SK-N-SH (cell line): ENCODE measurements around the gene ARAF. TPM values are rescaled to one million over a fixed set of nuclear protein-coding genes. Genes with fewer than 3 reads are reported as not detected.

Experiments used
- CTCF ChIA-PET: fragments of 300-600, 350-600 bp; formaldehyde crosslinking; extraction: SDS; loops from one replicate; lab custom pipeline; 2021; lab: Yijun Ruan, JAX
- POLR2A ChIA-PET: fragments of 350-600 bp; sonication (Branson Sonifier 250); formaldehyde crosslinking; extraction: SDS; loops from one replicate; lab custom pipeline; 2020; ENCODE audit warnings: antibody characterized with exemption, inconsistent platforms; lab: Yijun Ruan, JAX
- DNase-seq: peaks from one replicate; pipeline ENCODE4 v3.0.0; 2012
- H2AFZ ChIP-seq: fragments of 200-600 bp; sonication (generic); 2 replicates; pipeline ENCODE4 v1.8.1; 2016; ENCODE audit warnings: antibody characterized with exemption, mild to moderate bottlenecking, low read depth
- H3F3A ChIP-seq: fragments of 200-600 bp; sonication (generic); replicated peaks from 2 replicates; pipeline ENCODE3; 2016; ENCODE audit warnings: antibody characterized with exemption, mild to moderate bottlenecking; ENCODE audit not compliant: insufficient read depth
- H3K27ac ChIP-seq, 2 experiments: fragments of 200-500 bp in 1 of 2; fragments of 200-600 bp in 1 of 2; sonication (Bioruptor generic) in 1 of 2; sonication (generic), shearing (Covaris generic) in 1 of 2; 2 replicates each; pipeline versions ENCODE4 v1.5.1 to v1.6.1; 2014 to 2016; ENCODE audit warnings: low read depth in 2 of 2, inconsistent platforms in 1 of 2, low read length in 1 of 2, mild to moderate bottlenecking in 1 of 2, mixed read lengths in 1 of 2
- H3K27me3 ChIP-seq: fragments of 200-600 bp; sonication (generic), shearing (Covaris generic); 2 replicates; pipeline ENCODE4 v1.6.1; 2016; ENCODE audit warnings: mixed run types; ENCODE audit not compliant: insufficient read depth
- H3K36me3 ChIP-seq, 2 experiments: fragments of 200-500 bp in 1 of 2; fragments of 200-600 bp in 1 of 2; sonication (Bioruptor generic) in 1 of 2; sonication (generic) in 1 of 2; replicated peaks in 1 of 2; 2 replicates each; pipeline versions ENCODE3 to v1.5.1; 2014 to 2016; ENCODE audit warnings: low read length in 1 of 2, mild to moderate bottlenecking in 1 of 2; ENCODE audit not compliant: insufficient read depth in 2 of 2, control insufficient read depth in 1 of 2
- H3K4me1 ChIP-seq, 2 experiments: fragments of 200-500 bp in 1 of 2; fragments of 200-600 bp in 1 of 2; sonication (Bioruptor generic) in 1 of 2; sonication (generic), shearing (Covaris generic) in 1 of 2; 2 replicates each; pipeline versions ENCODE4 v1.5.1 to v1.6.1; 2014 to 2016; ENCODE audit warnings: low read depth in 1 of 2, low read length in 1 of 2, mixed run types in 1 of 2; ENCODE audit not compliant: insufficient read depth in 2 of 2, control insufficient read depth in 1 of 2
- H3K4me2 ChIP-seq: fragments of 200-600 bp; sonication (generic), shearing (Covaris generic); 2 replicates; pipeline ENCODE4 v1.6.1; 2017; ENCODE audit warnings: mixed run types
- H3K4me3 ChIP-seq, 2 experiments: fragments of 200-500 bp in 1 of 2; fragments of 200-600 bp in 1 of 2; sonication (Bioruptor generic) in 1 of 2; sonication (generic), shearing (Covaris generic) in 1 of 2; 2 replicates each; pipeline versions ENCODE4 v1.5.1 to v1.8.1; 2014 to 2016; ENCODE audit warnings: low read depth in 2 of 2, inconsistent platforms in 1 of 2, low read length in 1 of 2, mild to moderate bottlenecking in 1 of 2, mixed read lengths in 1 of 2, moderate library complexity in 1 of 2
- H3K79me2 ChIP-seq: fragments of 200-600 bp; sonication (generic); 2 replicates; pipeline ENCODE4 v1.8.1; 2017; ENCODE audit warnings: mild to moderate bottlenecking; ENCODE audit not compliant: insufficient read depth
- H3K9ac ChIP-seq: fragments of 200-600 bp; sonication (generic); 2 replicates; pipeline ENCODE4 v1.6.1; 2017; ENCODE audit warnings: mixed run types
- H3K9me2 ChIP-seq: fragments of 200-600 bp; sonication (generic); 2 replicates; pipeline ENCODE4 v1.6.1; 2017; ENCODE audit warnings: mixed run types
- H3K9me3 ChIP-seq: fragments of 200-600 bp; sonication (generic); 2 replicates; pipeline ENCODE4 v1.6.1; 2017; ENCODE audit warnings: mixed run types, mild to moderate bottlenecking, moderate library complexity
- H4K20me1 ChIP-seq: fragments of 200-600 bp; sonication (generic); 2 replicates; pipeline ENCODE4 v1.6.1; 2017; ENCODE audit warnings: mild to moderate bottlenecking, mixed run types; ENCODE audit not compliant: insufficient read depth
- EP300 ChIP-seq, 2 experiments: IDR thresholded peaks; 2 replicates each; pipeline versions ENCODE4 v1.4.0 to v1.6.1; 2012; ENCODE audit warnings: borderline replicate concordance in 1 of 2, low read depth in 1 of 2, low read length in 1 of 2
- MAX ChIP-seq: IDR thresholded peaks from 2 replicates; pipeline ENCODE4 v1.4.0; 2012; ENCODE audit warnings: low read depth
- RAD21 ChIP-seq: IDR thresholded peaks from 2 replicates; pipeline ENCODE4 v1.6.1; 2012; ENCODE audit warnings: mild to moderate bottlenecking, low read length
- REST ChIP-seq: IDR thresholded peaks from 2 replicates; pipeline ENCODE4 v1.6.1; 2012; ENCODE audit warnings: mild to moderate bottlenecking, low read depth, low read length, moderate library complexity
- TAF1 ChIP-seq: IDR thresholded peaks from 2 replicates; pipeline ENCODE4 v1.6.1; 2012; ENCODE audit warnings: low read depth, mild to moderate bottlenecking, low read length, moderate library complexity, borderline replicate concordance
- WGBS: methylation state at CpG from one replicate; pipeline ENCODE4 v1.1.6; 2017; ENCODE audit warnings: low lambda C conversion rate; 5-methylcytosine and 5-hydroxymethylcytosine counted together
- polyA plus RNA-seq, 3 experiments: library from polyadenylated mRNA; depleted of rRNA; stranded (reverse); fragments of >200 nt; gene quantifications; 2 replicates each; pipeline ENCODE4 v1.2.3, GENCODE V29; 2012
- small RNA-seq, 7 experiments: library from RNA; depleted of rRNA; stranded (forward); fragments of <200 nt; gene quantifications; one replicate each; pipeline ENCODE3, GENCODE V24; 2012

Gene ARAF
- polyA plus RNA-seq, 1 of the 3 experiments (the other 2 are of a cell fraction): 48.6 TPM

- TF ChIP-seq EP300 (IDR thresholded peaks at IDR 0.05; ENCODE audit: borderline replicate concordance in 1 of 2, low read depth in 1 of 2, low read length in 1 of 2) (no peak), MAX (no peak), REST (peak; percentile 98)
These were observed 58.7 kb downstream of the ARAF start, which contains the start of gene SYN1 (continued) for GRCh38 chrX:47619486-47620302.

- Histone ChIP-seq H3K9ac (no peak overlapping the region), H3K36me3 (no peaks in the 10 kb centered on the region), H4K20me1 (no peaks in the 10 kb centered on the region), H3K79me2 (no peaks in the 10 kb centered on the region), H3K4me2 (no peak overlapping the region), H3K27ac (peak overlapping the region in 1 of 2 experiments; percentile 65; a peak in 1 of 4 replicates), H3K9me3 (no peaks in the 10 kb centered on the region), H2AFZ (no peak overlapping the region), H3K4me1 (peaks cover 0 to 9% of the 10 kb centered on the region in 2 experiments; a peak in 1 of 4 replicates), H3F3A (no peaks in the 10 kb centered on the region), H3K9me2 (no peaks in the 10 kb centered on the region), H3K4me3 (peak overlapping the region in 1 of 2 experiments; percentile 28; a peak in 1 of 4 replicates), H3K27me3 (peaks cover 19% of the 10 kb centered on the region)
- ChIA-PET POLR2A (interaction anchor here (1.5 kb wide), 1 partner anchor 38 kb away, joined by 6 read pairs; the partner anchor contains the start of gene TIMP1), CTCF (interaction anchor here (0.7 to 1.2 kb wide), 3 partner anchors 12 to 80 kb away, joined by 3 to 4 read pairs (median 4); partner anchors contain the start of gene TIMP1)
- 44% methylated on average over 9 of the region's 9 CpGs for WGBS
- no peak for TF ChIP-seq RAD21
- TF ChIP-seq TAF1: no peak
- no peak for DNase-seq
These were observed 59.3 kb downstream of the ARAF start for GRCh38 chrX:47620303-47620685.

Small RNA genes lying within 50 kb of the gene (small RNA-seq; reads per million reads assigned to genes)
- gene MIR4769: 0 reads per million in 7 experiments

Other genes starting within 250 kb of the ARAF start
- gene ZNF157, start 190.6 kb upstream of the ARAF start, polyA plus RNA-seq (2012; rRNA removed): 0.12 and 0.23 TPM in 2 replicates
- 2.7 and 3.1 TPM in 2 replicates for gene ZNF41, start 78.0 kb upstream of the ARAF start, polyA plus RNA-seq (2012; rRNA removed)
- 261 and 323 TPM in 2 replicates for gene TIMP1, start 21.2 kb downstream of the ARAF start, polyA plus RNA-seq (2012; rRNA removed)
- gene SYN1, start 58.7 kb downstream of the ARAF start, polyA plus RNA-seq (2012; rRNA removed): 0.02 and 0.08 TPM in 2 replicates
- 0.03 and 0.19 TPM in 2 replicates for gene CFP, start 68.7 kb downstream of the ARAF start, polyA plus RNA-seq (2012; rRNA removed)
- gene ELK1, start 89.4 kb downstream of the ARAF start, polyA plus RNA-seq (2012; rRNA removed): 14.6 and 17.0 TPM in 2 replicates
- gene UXT, start 98.0 kb downstream of the ARAF start, polyA plus RNA-seq (2012; rRNA removed): 169 and 205 TPM in 2 replicates